ENCODE data around the gene EXOSC2. TPM values are rescaled to one million over a fixed set of nuclear protein-coding genes. Genes with fewer than 3 reads are reported as not detected.

Gene EXOSC2
- total and polyA plus RNA-seq, 2 of the 13 experiments (the other 11 are each of a cell fraction or from before 2014, with no cell fraction given): 27.5 to 63.8 TPM

DNA sequence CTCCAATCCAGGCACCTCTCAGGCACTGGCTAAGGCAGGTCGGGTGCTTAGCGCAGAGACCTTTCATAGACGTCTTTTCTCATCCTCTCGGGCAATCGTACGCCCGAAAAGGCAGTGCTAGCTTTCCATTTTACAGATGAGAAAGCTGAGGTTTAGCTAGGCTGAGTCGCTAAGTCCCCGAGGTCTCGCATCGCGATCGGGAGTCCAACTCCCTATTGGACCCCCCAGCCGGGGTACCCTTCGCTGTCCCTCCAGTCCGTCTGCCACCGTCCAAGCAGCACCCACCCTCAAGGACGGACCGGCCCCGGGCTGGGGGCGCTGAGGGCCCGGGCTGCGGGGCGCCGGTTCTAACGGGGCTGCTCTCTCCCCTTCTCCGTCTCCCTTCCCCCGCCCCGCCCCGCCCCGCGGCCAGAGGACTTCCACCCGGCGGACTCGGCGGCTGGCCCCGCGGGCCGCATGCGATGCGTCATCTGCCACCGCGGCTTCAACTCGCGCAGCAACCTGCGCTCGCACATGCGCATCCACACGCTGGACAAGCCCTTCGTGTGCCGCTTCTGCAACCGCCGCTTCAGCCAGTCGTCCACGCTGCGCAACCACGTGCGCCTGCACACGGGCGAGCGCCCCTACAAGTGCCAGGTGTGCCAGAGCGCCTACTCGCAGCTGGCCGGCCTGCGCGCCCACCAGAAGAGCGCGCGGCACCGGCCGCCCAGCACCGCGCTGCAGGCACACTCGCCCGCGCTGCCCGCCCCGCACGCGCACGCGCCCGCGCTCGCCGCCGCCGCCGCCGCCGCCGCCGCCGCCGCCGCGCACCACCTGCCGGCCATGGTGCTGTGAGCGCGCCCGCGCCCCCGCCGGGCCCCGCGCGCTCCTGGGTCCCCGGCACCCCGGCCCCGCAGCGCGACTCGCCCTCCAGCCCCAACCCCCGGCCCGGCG lies 12.5 kb upstream of the EXOSC2 start (continued):
- TF ChIP-seq, protein P1, sequence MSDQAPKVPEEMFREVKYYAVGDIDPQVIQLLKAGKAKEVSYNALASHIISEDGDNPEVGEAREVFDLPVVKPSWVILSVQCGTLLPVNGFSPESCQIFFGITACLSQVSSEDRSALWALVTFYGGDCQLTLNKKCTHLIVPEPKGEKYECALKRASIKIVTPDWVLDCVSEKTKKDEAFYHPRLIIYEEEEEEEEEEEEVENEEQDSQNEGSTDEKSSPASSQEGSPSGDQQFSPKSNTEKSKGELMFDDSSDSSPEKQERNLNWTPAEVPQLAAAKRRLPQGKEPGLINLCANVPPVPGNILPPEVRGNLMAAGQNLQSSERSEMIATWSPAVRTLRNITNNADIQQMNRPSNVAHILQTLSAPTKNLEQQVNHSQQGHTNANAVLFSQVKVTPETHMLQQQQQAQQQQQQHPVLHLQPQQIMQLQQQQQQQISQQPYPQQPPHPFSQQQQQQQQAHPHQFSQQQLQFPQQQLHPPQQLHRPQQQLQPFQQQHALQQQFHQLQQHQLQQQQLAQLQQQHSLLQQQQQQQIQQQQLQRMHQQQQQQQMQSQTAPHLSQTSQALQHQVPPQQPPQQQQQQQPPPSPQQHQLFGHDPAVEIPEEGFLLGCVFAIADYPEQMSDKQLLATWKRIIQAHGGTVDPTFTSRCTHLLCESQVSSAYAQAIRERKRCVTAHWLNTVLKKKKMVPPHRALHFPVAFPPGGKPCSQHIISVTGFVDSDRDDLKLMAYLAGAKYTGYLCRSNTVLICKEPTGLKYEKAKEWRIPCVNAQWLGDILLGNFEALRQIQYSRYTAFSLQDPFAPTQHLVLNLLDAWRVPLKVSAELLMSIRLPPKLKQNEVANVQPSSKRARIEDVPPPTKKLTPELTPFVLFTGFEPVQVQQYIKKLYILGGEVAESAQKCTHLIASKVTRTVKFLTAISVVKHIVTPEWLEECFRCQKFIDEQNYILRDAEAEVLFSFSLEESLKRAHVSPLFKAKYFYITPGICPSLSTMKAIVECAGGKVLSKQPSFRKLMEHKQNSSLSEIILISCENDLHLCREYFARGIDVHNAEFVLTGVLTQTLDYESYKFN (CRISPR knock-in tag; conservative IDR thresholded peaks at IDR 0.05): no peak
- no peak for TF ChIP-seq ZNF878 (CRISPR knock-in tag; IDR thresholded peaks at IDR 0.05)
- TF ChIP-seq BRD4 (CRISPR knock-in tag; IDR thresholded peaks at IDR 0.05): no peak
- TF ChIP-seq, protein P2, sequence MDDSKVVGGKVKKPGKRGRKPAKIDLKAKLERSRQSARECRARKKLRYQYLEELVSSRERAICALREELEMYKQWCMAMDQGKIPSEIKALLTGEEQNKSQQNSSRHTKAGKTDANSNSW (CRISPR knock-in tag; IDR thresholded peaks at IDR 0.05; ENCODE audit: borderline replicate concordance): peak; percentile 50; the same call in 1 of the 2 replicates
- TF ChIP-seq, protein P3, sequence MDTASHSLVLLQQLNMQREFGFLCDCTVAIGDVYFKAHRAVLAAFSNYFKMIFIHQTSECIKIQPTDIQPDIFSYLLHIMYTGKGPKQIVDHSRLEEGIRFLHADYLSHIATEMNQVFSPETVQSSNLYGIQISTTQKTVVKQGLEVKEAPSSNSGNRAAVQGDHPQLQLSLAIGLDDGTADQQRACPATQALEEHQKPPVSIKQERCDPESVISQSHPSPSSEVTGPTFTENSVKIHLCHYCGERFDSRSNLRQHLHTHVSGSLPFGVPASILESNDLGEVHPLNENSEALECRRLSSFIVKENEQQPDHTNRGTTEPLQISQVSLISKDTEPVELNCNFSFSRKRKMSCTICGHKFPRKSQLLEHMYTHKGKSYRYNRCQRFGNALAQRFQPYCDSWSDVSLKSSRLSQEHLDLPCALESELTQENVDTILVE (CRISPR knock-in tag; IDR thresholded peaks at IDR 0.05): peak; percentile 71
- no peak for TF ChIP-seq RELA (CRISPR knock-in tag; IDR thresholded peaks at IDR 0.05)
- TF ChIP-seq, protein P4, sequence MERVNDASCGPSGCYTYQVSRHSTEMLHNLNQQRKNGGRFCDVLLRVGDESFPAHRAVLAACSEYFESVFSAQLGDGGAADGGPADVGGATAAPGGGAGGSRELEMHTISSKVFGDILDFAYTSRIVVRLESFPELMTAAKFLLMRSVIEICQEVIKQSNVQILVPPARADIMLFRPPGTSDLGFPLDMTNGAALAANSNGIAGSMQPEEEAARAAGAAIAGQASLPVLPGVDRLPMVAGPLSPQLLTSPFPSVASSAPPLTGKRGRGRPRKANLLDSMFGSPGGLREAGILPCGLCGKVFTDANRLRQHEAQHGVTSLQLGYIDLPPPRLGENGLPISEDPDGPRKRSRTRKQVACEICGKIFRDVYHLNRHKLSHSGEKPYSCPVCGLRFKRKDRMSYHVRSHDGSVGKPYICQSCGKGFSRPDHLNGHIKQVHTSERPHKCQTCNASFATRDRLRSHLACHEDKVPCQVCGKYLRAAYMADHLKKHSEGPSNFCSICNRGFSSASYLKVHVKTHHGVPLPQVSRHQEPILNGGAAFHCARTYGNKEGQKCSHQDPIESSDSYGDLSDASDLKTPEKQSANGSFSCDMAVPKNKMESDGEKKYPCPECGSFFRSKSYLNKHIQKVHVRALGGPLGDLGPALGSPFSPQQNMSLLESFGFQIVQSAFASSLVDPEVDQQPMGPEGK (CRISPR knock-in tag; IDR thresholded peaks at IDR 0.05): peak; percentile 43; the same call in 1 of the 2 replicates
- TF ChIP-seq ZNF274 (CRISPR knock-in tag; IDR thresholded peaks at IDR 0.05): peak; percentile 72; the same call in 1 of the 2 replicates
- no peak for TF ChIP-seq SP4 (CRISPR knock-in tag; IDR thresholded peaks at IDR 0.05)
- TF ChIP-seq ZNF451 (CRISPR knock-in tag; IDR thresholded peaks at IDR 0.05): 0 out of 2 replicates have a peak, but pooled peaks have one; percentile 34
- TF ChIP-seq, protein P5, sequence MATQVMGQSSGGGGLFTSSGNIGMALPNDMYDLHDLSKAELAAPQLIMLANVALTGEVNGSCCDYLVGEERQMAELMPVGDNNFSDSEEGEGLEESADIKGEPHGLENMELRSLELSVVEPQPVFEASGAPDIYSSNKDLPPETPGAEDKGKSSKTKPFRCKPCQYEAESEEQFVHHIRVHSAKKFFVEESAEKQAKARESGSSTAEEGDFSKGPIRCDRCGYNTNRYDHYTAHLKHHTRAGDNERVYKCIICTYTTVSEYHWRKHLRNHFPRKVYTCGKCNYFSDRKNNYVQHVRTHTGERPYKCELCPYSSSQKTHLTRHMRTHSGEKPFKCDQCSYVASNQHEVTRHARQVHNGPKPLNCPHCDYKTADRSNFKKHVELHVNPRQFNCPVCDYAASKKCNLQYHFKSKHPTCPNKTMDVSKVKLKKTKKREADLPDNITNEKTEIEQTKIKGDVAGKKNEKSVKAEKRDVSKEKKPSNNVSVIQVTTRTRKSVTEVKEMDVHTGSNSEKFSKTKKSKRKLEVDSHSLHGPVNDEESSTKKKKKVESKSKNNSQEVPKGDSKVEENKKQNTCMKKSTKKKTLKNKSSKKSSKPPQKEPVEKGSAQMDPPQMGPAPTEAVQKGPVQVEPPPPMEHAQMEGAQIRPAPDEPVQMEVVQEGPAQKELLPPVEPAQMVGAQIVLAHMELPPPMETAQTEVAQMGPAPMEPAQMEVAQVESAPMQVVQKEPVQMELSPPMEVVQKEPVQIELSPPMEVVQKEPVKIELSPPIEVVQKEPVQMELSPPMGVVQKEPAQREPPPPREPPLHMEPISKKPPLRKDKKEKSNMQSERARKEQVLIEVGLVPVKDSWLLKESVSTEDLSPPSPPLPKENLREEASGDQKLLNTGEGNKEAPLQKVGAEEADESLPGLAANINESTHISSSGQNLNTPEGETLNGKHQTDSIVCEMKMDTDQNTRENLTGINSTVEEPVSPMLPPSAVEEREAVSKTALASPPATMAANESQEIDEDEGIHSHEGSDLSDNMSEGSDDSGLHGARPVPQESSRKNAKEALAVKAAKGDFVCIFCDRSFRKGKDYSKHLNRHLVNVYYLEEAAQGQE (IDR thresholded peaks at IDR 0.05; ENCODE audit: borderline replicate concordance in 1 of 2, low read depth in 1 of 2, low read length in 2 of 2): no peak
- peak; percentile 88; the same call in 1 of the 2 replicates for TF ChIP-seq CCDC6 (CRISPR knock-in tag; IDR thresholded peaks at IDR 0.05)
- TF ChIP-seq GTF3A (CRISPR knock-in tag; conservative IDR thresholded peaks at IDR 0.05): no peak
- TF ChIP-seq ZNF644 (CRISPR knock-in tag; IDR thresholded peaks at IDR 0.05; ENCODE audit: low read depth): no peak
- TF ChIP-seq, protein P6, sequence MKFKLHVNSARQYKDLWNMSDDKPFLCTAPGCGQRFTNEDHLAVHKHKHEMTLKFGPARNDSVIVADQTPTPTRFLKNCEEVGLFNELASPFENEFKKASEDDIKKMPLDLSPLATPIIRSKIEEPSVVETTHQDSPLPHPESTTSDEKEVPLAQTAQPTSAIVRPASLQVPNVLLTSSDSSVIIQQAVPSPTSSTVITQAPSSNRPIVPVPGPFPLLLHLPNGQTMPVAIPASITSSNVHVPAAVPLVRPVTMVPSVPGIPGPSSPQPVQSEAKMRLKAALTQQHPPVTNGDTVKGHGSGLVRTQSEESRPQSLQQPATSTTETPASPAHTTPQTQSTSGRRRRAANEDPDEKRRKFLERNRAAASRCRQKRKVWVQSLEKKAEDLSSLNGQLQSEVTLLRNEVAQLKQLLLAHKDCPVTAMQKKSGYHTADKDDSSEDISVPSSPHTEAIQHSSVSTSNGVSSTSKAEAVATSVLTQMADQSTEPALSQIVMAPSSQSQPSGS (CRISPR knock-in tag; IDR thresholded peaks at IDR 0.05): peak; percentile 76
